Inflammatory macrophage treated with lipopolysaccharide for 4 hours (primary cell): ENCODE measurements around the gene ELOA.
"Not testable (repeated sequence)": the region's sequence is repeated elsewhere in the genome, so short reads cannot be mapped to it uniquely, and the experiment has no call there.

Source experiments
- DNase-seq: peaks from one replicate; pipeline ENCODE4 v3.0.0-alpha.2; 2020

Gene ELOA

GRCh38 chr1:23743287-23744152 lies at the start of gene ELOA:
Gene ELOA (plus strand): TSS chr1:23743471. CDS start chr1:23743504, 33 bp downstream.
- peak; percentile 80 for DNase-seq

- DNase-seq, result no peak
Measured at GRCh38 chr1:23693599-23693998, 49.7 kb upstream of the ELOA start.

GRCh38 chr1:23694371-23694770 lies 48.9 kb upstream of the ELOA start:
- DNase-seq, result no peak

- no peak for DNase-seq
Measured at GRCh38 chr1:23695667-23696066, 47.6 kb upstream of the ELOA start.

GRCh38 chr1:23696335-23696989 lies 46.8 kb upstream of the ELOA start:
- DNase-seq, result no peak

- DNase-seq, result no peak
Measured at GRCh38 chr1:23698466-23698865, 44.8 kb upstream of the ELOA start.

- DNase-seq, result no peak
Measured at GRCh38 chr1:23699280-23700179, 43.7 kb upstream of the ELOA start.

- DNase-seq, result no peak
Measured at GRCh38 chr1:23701310-23701709, 42.0 kb upstream of the ELOA start.

GRCh38 chr1:23701996-23702395 lies 41.3 kb upstream of the ELOA start:
- peak; percentile 23 for DNase-seq

GRCh38 chr1:23704834-23705495 lies 38.3 kb upstream of the ELOA start:
- no peak for DNase-seq

- no peak for DNase-seq
Measured at GRCh38 chr1:23709229-23709628, 34.0 kb upstream of the ELOA start.

- peak; percentile 23 for DNase-seq
Measured at GRCh38 chr1:23718482-23718881, 24.8 kb upstream of the ELOA start.

- DNase-seq, result no peak
Measured at GRCh38 chr1:23719162-23719820, 24.0 kb upstream of the ELOA start.

GRCh38 chr1:23720256-23720995 lies 22.8 kb upstream of the ELOA start:
- peak; percentile 77 for DNase-seq

- DNase-seq, result no peak
Measured at GRCh38 chr1:23722652-23723051, 20.6 kb upstream of the ELOA start.

GRCh38 chr1:23726686-23727085 lies 16.6 kb upstream of the ELOA start:
- DNase-seq, result peak; percentile 54

- peak; percentile 95 for DNase-seq
Measured at GRCh38 chr1:23727362-23727811, 15.9 kb upstream of the ELOA start.

- peak; percentile 63 for DNase-seq
Measured at GRCh38 chr1:23732363-23733224, 10.7 kb upstream of the ELOA start.

GRCh38 chr1:23733281-23733680 lies 10.0 kb upstream of the ELOA start:
- DNase-seq, result not testable (repeated sequence)

- no peak for DNase-seq
Measured at GRCh38 chr1:23736437-23737134, 6.7 kb upstream of the ELOA start.
